CD4-positive, alpha-beta T cell treated with Interleukin-4 for 4 hours (primary cell): ENCODE data around the gene MLEC.

ENCODE experiments used
- DNase-seq: peaks from one replicate; pipeline ENCODE4 v3.0.0-alpha.2; 2020

MLEC gene

GRCh38 chr12:120751389-120751788 is 64.4 kb downstream of the MLEC start:
- DNase-seq: no peak
